Stimulated activated naive B cell treated with anti-CD40 and anti-IgM and Interleukin-4, amounts not matched to agents 10 μg/mL and 1 μg/mL and 100 μg/mL, for 72 hours (primary cell): ENCODE measurements around the gene IDE.
A peak's percentile ranks its signal among the peaks of the same experiment; 100 is the strongest.
"Not testable (repeated sequence)": the region's sequence is repeated elsewhere in the genome, so short reads cannot be mapped to it uniquely, and the experiment has no call there.

Experiments
- ATAC-seq, 2 donors: fragments of 150-1000 bp; cut with Tn5 transposase; replicated peaks; 2 replicates each; pipeline ENCODE4 v1.10.0; 2021; ENCODE audit warnings: moderate library complexity in 1 of 2
- DNase-seq: peaks from one replicate; pipeline ENCODE4 v3.0.0; 2021
- H3K27ac Mint-ChIP-seq: one replicate; pipeline ENCODE4 v1.8.0; 2022; ENCODE audit warnings: mild to moderate bottlenecking, mixed read lengths
- H3K27me3 Mint-ChIP-seq, 2 donors: one replicate each; pipeline ENCODE4 v1.8.0; 2022; ENCODE audit warnings: mixed read lengths in 2 of 2
- H3K36me3 Mint-ChIP-seq, 2 donors: one replicate each; pipeline ENCODE4 v1.8.0; 2022; ENCODE audit warnings: mixed read lengths in 2 of 2, mild to moderate bottlenecking in 1 of 2
- H3K4me1 Mint-ChIP-seq, 2 donors: one replicate each; pipeline ENCODE4 v1.8.0; 2022; ENCODE audit warnings: mixed read lengths in 2 of 2, mild to moderate bottlenecking in 1 of 2
- H3K4me3 Mint-ChIP-seq, 2 donors: one replicate each; pipeline ENCODE4 v1.8.0; 2022; ENCODE audit warnings: mild to moderate bottlenecking in 2 of 2, mixed read lengths in 2 of 2, moderate library complexity in 1 of 2
- H3K9me3 Mint-ChIP-seq, 2 donors: one replicate each; pipeline ENCODE4 v1.8.0; 2022; ENCODE audit warnings: mixed read lengths in 2 of 2, mild to moderate bottlenecking in 1 of 2

The IDE gene

GRCh38 chr10:92438220-92438619, 135.7 kb downstream of the IDE start:
- Mint-ChIP-seq H3K4me1 (no peaks in the 10 kb centered on the region), H3K27me3 (no peaks in the 10 kb centered on the region), H3K27ac (no peak overlapping the region), H3K9me3 (no peaks in the 10 kb centered on the region), H3K36me3 (no peaks in the 10 kb centered on the region), H3K4me3 (no peak overlapping the region)
- DNase-seq (no peak), ATAC-seq (no peak)

GRCh38 chr10:92436611-92437010, 137.3 kb downstream of the IDE start:
- Mint-ChIP-seq H3K4me1 (no peaks in the 10 kb centered on the region), H3K4me3 (no peak overlapping the region)
- ATAC-seq = no peak

GRCh38 chr10:92436065-92436464, 137.8 kb downstream of the IDE start:
- H3K36me3 Mint-ChIP-seq, ATAC-seq, DNase-seq, H3K27me3 Mint-ChIP-seq, H3K4me1 Mint-ChIP-seq, H3K4me3 Mint-ChIP-seq, H3K9me3 Mint-ChIP-seq: not testable (repeated sequence)
- H3K27ac Mint-ChIP-seq = peak overlapping the region; percentile 28

More at GRCh38 chr10:92436611-92437010, 137.3 kb downstream of the IDE start:
- no peak overlapping the region for H3K27ac Mint-ChIP-seq
- no peaks in the 10 kb centered on the region for H3K27me3 Mint-ChIP-seq
- no peak for DNase-seq
- H3K36me3 Mint-ChIP-seq = no peaks in the 10 kb centered on the region
- H3K9me3 Mint-ChIP-seq = no peaks in the 10 kb centered on the region

GRCh38 chr10:92434385-92434784, 139.5 kb downstream of the IDE start:
- Mint-ChIP-seq H3K36me3 (no peaks in the 10 kb centered on the region), H3K4me3 (no peak overlapping the region), H3K4me1 (peaks cover 0 to 8% of the 10 kb centered on the region in 2 donors), H3K27me3 (no peaks in the 10 kb centered on the region), H3K9me3 (no peaks in the 10 kb centered on the region), H3K27ac (no peak overlapping the region)
- ATAC-seq (no peak), DNase-seq (no peak)

- Mint-ChIP-seq H3K4me3 (no peak overlapping the region), H3K4me1 (peaks cover 0 to 8% of the 10 kb centered on the region in 2 donors), H3K36me3 (no peaks in the 10 kb centered on the region), H3K27ac (no peak overlapping the region), H3K27me3 (no peaks in the 10 kb centered on the region), H3K9me3 (no peaks in the 10 kb centered on the region)
- DNase-seq (no peak), ATAC-seq (no peak)
These were observed 141.3 kb downstream of the IDE start for GRCh38 chr10:92432596-92432995.

- Mint-ChIP-seq H3K4me3 (no peak overlapping the region), H3K27ac (no peak overlapping the region), H3K9me3 (no peaks in the 10 kb centered on the region), H3K4me1 (peaks cover 0 to 8% of the 10 kb centered on the region in 2 donors), H3K27me3 (no peaks in the 10 kb centered on the region), H3K36me3 (no peaks in the 10 kb centered on the region)
- ATAC-seq (no peak), DNase-seq (no peak)
These were observed 143.8 kb downstream of the IDE start for GRCh38 chr10:92430103-92430502.

GRCh38 chr10:92421550-92421949, 152.3 kb downstream of the IDE start:
- ATAC-seq (no peak), DNase-seq (no peak)
- H3K4me3 Mint-ChIP-seq = no peak overlapping the region
- peaks cover 21 to 30% of the 10 kb centered on the region in 2 donors for H3K27me3 Mint-ChIP-seq
- no peaks in the 10 kb centered on the region for H3K36me3 Mint-ChIP-seq
- peaks cover 0 to 1% of the 10 kb centered on the region in 2 donors for H3K9me3 Mint-ChIP-seq
- H3K4me1 Mint-ChIP-seq = peaks cover 5 to 13% of the 10 kb centered on the region in 2 donors
- H3K27ac Mint-ChIP-seq = no peak overlapping the region

GRCh38 chr10:92420546-92421275, 153.2 kb downstream of the IDE start:
- Mint-ChIP-seq H3K36me3 (no peaks in the 10 kb centered on the region), H3K27ac (no peak overlapping the region), H3K27me3 (peaks cover 21 to 34% of the 10 kb centered on the region in 2 donors), H3K9me3 (peaks cover 5 to 6% of the 10 kb centered on the region in 2 donors), H3K4me3 (peak overlapping the region; percentile 69 to 72), H3K4me1 (peaks cover 5 to 13% of the 10 kb centered on the region in 2 donors)
- no peak for DNase-seq
- peak; percentile 16 to 18 for ATAC-seq

GRCh38 chr10:92419740-92420545, 153.9 kb downstream of the IDE start:
- ATAC-seq = peak in 1 of 2 donors; percentile 38
- peak overlapping the region; percentile 69 to 72 for H3K4me3 Mint-ChIP-seq
- peaks cover 21 to 34% of the 10 kb centered on the region in 2 donors for H3K27me3 Mint-ChIP-seq

GRCh38 chr10:92418891-92419290, 155.0 kb downstream of the IDE start:
- Mint-ChIP-seq H3K27me3 (peaks cover 21 to 39% of the 10 kb centered on the region in 2 donors), H3K4me3 (no peak overlapping the region)
- ATAC-seq = no peak

More at GRCh38 chr10:92419740-92420545, 153.9 kb downstream of the IDE start:
- H3K27ac Mint-ChIP-seq = no peak overlapping the region
- no peak for DNase-seq
- no peaks in the 10 kb centered on the region for H3K36me3 Mint-ChIP-seq
- H3K4me1 Mint-ChIP-seq = peaks cover 5 to 13% of the 10 kb centered on the region in 2 donors
- H3K9me3 Mint-ChIP-seq = peaks cover 5 to 6% of the 10 kb centered on the region in 2 donors

GRCh38 chr10:92418221-92418620, 155.7 kb downstream of the IDE start:
- Mint-ChIP-seq H3K27me3 (peaks cover 21 to 39% of the 10 kb centered on the region in 2 donors), H3K4me1 (peaks cover 5 to 13% of the 10 kb centered on the region in 2 donors), H3K27ac (no peak overlapping the region), H3K36me3 (no peaks in the 10 kb centered on the region), H3K9me3 (peaks cover 5 to 6% of the 10 kb centered on the region in 2 donors), H3K4me3 (no peak overlapping the region)
- ATAC-seq (no peak), DNase-seq (no peak)

More at GRCh38 chr10:92418891-92419290, 155.0 kb downstream of the IDE start:
- H3K27ac Mint-ChIP-seq = no peak overlapping the region
- no peaks in the 10 kb centered on the region for H3K36me3 Mint-ChIP-seq
- H3K9me3 Mint-ChIP-seq = peaks cover 5 to 6% of the 10 kb centered on the region in 2 donors
- peaks cover 5 to 13% of the 10 kb centered on the region in 2 donors for H3K4me1 Mint-ChIP-seq
- no peak for DNase-seq

- peaks cover 5 to 6% of the 10 kb centered on the region in 2 donors for H3K9me3 Mint-ChIP-seq
- no peaks in the 10 kb centered on the region for H3K4me1 Mint-ChIP-seq
- H3K27me3 Mint-ChIP-seq = peaks cover 5 to 19% of the 10 kb centered on the region in 2 donors
- ATAC-seq = no peak
- H3K27ac Mint-ChIP-seq = no peak overlapping the region
- H3K4me3 Mint-ChIP-seq = no peak overlapping the region
- no peak for DNase-seq
- no peaks in the 10 kb centered on the region for H3K36me3 Mint-ChIP-seq
These were observed 160.4 kb downstream of the IDE start for GRCh38 chr10:92413519-92413918.

- H3K36me3 Mint-ChIP-seq = no peaks in the 10 kb centered on the region
- H3K27ac Mint-ChIP-seq = no peak overlapping the region
- no peak overlapping the region for H3K4me3 Mint-ChIP-seq
- DNase-seq (no peak), ATAC-seq (no peak)
- peaks cover 5 to 16% of the 10 kb centered on the region in 2 donors for H3K27me3 Mint-ChIP-seq
- H3K4me1 Mint-ChIP-seq = no peaks in the 10 kb centered on the region
- H3K9me3 Mint-ChIP-seq = peaks cover 5 to 6% of the 10 kb centered on the region in 2 donors
These were observed 160.9 kb downstream of the IDE start for GRCh38 chr10:92413011-92413410.

GRCh38 chr10:92411406-92411805, 162.5 kb downstream of the IDE start:
- Mint-ChIP-seq H3K4me3 (no peak overlapping the region), H3K27ac (no peak overlapping the region), H3K27me3 (peaks cover 9 to 22% of the 10 kb centered on the region in 2 donors), H3K9me3 (peaks cover 4% of the 10 kb centered on the region in 2 donors), H3K4me1 (peaks cover 7 to 9% of the 10 kb centered on the region in 2 donors), H3K36me3 (no peaks in the 10 kb centered on the region)
- DNase-seq (no peak), ATAC-seq (no peak)
